BLaER1 (cell line): ENCODE measurements around the gene LRRC45.

Experiments
- H3K27ac ChIP-seq: shearing (Covaris generic); formaldehyde crosslinking; 2 replicates; pipeline ENCODE4 v1.8.1; 2022
- H3K27me3 ChIP-seq: shearing (Covaris generic); formaldehyde crosslinking; 2 replicates; pipeline ENCODE4 v1.8.1; 2022
- H3K36me3 ChIP-seq: shearing (Covaris generic); formaldehyde crosslinking; 2 replicates; pipeline ENCODE4 v1.8.1; 2022
- H3K4me1 ChIP-seq: shearing (Covaris generic); formaldehyde crosslinking; 2 replicates; pipeline ENCODE4 v1.8.1; 2022
- H3K4me2 ChIP-seq: shearing (Covaris generic); formaldehyde crosslinking; 2 replicates; pipeline ENCODE4 v1.8.1; 2022
- H3K4me3 ChIP-seq: shearing (Covaris generic); formaldehyde crosslinking; 2 replicates; pipeline ENCODE4 v1.8.1; 2022
- H3K9ac ChIP-seq: shearing (Covaris generic); formaldehyde crosslinking; 2 replicates; pipeline ENCODE4 v1.8.1; 2022
- H3K9me3 ChIP-seq: shearing (Covaris generic); formaldehyde crosslinking; 2 replicates; pipeline ENCODE4 v1.8.1; 2022
- H4K20me1 ChIP-seq: shearing (Covaris generic); formaldehyde crosslinking; 2 replicates; pipeline ENCODE4 v1.8.1; 2022
- Cebpa-rat ChIP-seq: shearing (Covaris generic); IDR thresholded peaks from 2 replicates; pipeline ENCODE4 v1.8.1; 2022

Gene LRRC45

GRCh38 chr17:82007228-82007494 lies 15.9 kb upstream of the LRRC45 start:
- no peak overlapping the region for H3K27ac ChIP-seq
- no peak overlapping the region for H3K4me3 ChIP-seq
- peaks cover 23% of the 10 kb centered on the region for H3K27me3 ChIP-seq
- no peaks in the 10 kb centered on the region; the same call in 1 of the 2 replicates for H3K36me3 ChIP-seq
- no peak for TF ChIP-seq Cebpa-rat
- H3K9ac ChIP-seq = no peak overlapping the region
- peaks cover 77% of the 10 kb centered on the region for H4K20me1 ChIP-seq
- peaks cover 80% of the 10 kb centered on the region for H3K4me1 ChIP-seq
- H3K4me2 ChIP-seq = peak overlapping the region; percentile 70
- no peaks in the 10 kb centered on the region for H3K9me3 ChIP-seq

GRCh38 chr17:82007495-82008257 lies 15.4 kb upstream of the LRRC45 start:
- no peaks in the 10 kb centered on the region; the same call in 1 of the 2 replicates for H3K36me3 ChIP-seq
- TF ChIP-seq Cebpa-rat = no peak
- peak overlapping the region; percentile 70 for H3K4me2 ChIP-seq

GRCh38 chr17:82008258-82008940 lies 14.7 kb upstream of the LRRC45 start:
- TF ChIP-seq Cebpa-rat = no peak
- H4K20me1 ChIP-seq = peaks cover 81% of the 10 kb centered on the region
- no peaks in the 10 kb centered on the region; the same call in 1 of the 2 replicates for H3K36me3 ChIP-seq

More at GRCh38 chr17:82007495-82008257, 15.4 kb upstream of the LRRC45 start:
- Histone ChIP-seq H3K27me3 (peaks cover 28% of the 10 kb centered on the region), H3K27ac (no peak overlapping the region), H3K4me3 (no peak overlapping the region), H3K4me1 (peaks cover 80% of the 10 kb centered on the region), H3K9ac (no peak overlapping the region; the same call in 1 of the 2 replicates), H3K9me3 (no peaks in the 10 kb centered on the region), H4K20me1 (peaks cover 80% of the 10 kb centered on the region)

GRCh38 chr17:82008941-82009405 lies 14.1 kb upstream of the LRRC45 start:
- Histone ChIP-seq H4K20me1 (peaks cover 81% of the 10 kb centered on the region), H3K4me3 (no peak overlapping the region), H3K36me3 (no peaks in the 10 kb centered on the region; the same call in 1 of the 2 replicates), H3K27me3 (peaks cover 41% of the 10 kb centered on the region), H3K9me3 (no peaks in the 10 kb centered on the region), H3K4me2 (no peak overlapping the region), H3K27ac (no peak overlapping the region), H3K4me1 (peaks cover 80% of the 10 kb centered on the region), H3K9ac (no peak overlapping the region)
- TF ChIP-seq Cebpa-rat = no peak

More at GRCh38 chr17:82008258-82008940, 14.7 kb upstream of the LRRC45 start:
- Histone ChIP-seq H3K4me1 (peaks cover 80% of the 10 kb centered on the region), H3K27ac (no peak overlapping the region), H3K9me3 (no peaks in the 10 kb centered on the region), H3K27me3 (peaks cover 35% of the 10 kb centered on the region), H3K9ac (no peak overlapping the region), H3K4me2 (peak overlapping the region; percentile 70), H3K4me3 (no peak overlapping the region)

GRCh38 chr17:82009413-82009812 lies 13.7 kb upstream of the LRRC45 start:
- Histone ChIP-seq H3K4me1 (peaks cover 80% of the 10 kb centered on the region), H3K4me3 (no peak overlapping the region), H3K27ac (no peak overlapping the region), H3K9ac (no peak overlapping the region), H4K20me1 (peaks cover 81% of the 10 kb centered on the region), H3K27me3 (peaks cover 46% of the 10 kb centered on the region), H3K4me2 (no peak overlapping the region), H3K9me3 (no peaks in the 10 kb centered on the region), H3K36me3 (no peaks in the 10 kb centered on the region; the same call in 1 of the 2 replicates)
- no peak for TF ChIP-seq Cebpa-rat

GRCh38 chr17:82010575-82011525 lies 12.3 kb upstream of the LRRC45 start:
- no peak for TF ChIP-seq Cebpa-rat
- no peak overlapping the region for H3K4me3 ChIP-seq
- H3K36me3 ChIP-seq = no peaks in the 10 kb centered on the region; the same call in 1 of the 2 replicates
- no peak overlapping the region for H3K9ac ChIP-seq
- H3K4me2 ChIP-seq = peak overlapping the region; percentile 85
- H3K27me3 ChIP-seq = peaks cover 47% of the 10 kb centered on the region
- H3K4me1 ChIP-seq = peaks cover 78% of the 10 kb centered on the region
- no peak overlapping the region for H3K27ac ChIP-seq
- H4K20me1 ChIP-seq = peaks cover 67% of the 10 kb centered on the region
- H3K9me3 ChIP-seq = no peaks in the 10 kb centered on the region

GRCh38 chr17:82011617-82012187 lies 11.4 kb upstream of the LRRC45 start:
- Histone ChIP-seq H3K4me3 (no peak overlapping the region), H4K20me1 (peaks cover 58% of the 10 kb centered on the region), H3K27me3 (peaks cover 44% of the 10 kb centered on the region), H3K36me3 (no peaks in the 10 kb centered on the region; the same call in 1 of the 2 replicates), H3K4me2 (peak overlapping the region; percentile 85), H3K9me3 (no peaks in the 10 kb centered on the region), H3K27ac (no peak overlapping the region), H3K9ac (peak overlapping the region; percentile 57), H3K4me1 (peaks cover 71% of the 10 kb centered on the region)
- no peak for TF ChIP-seq Cebpa-rat

GRCh38 chr17:82012261-82012639 lies 10.9 kb upstream of the LRRC45 start:
- Histone ChIP-seq H3K4me3 (no peak overlapping the region), H4K20me1 (peaks cover 53% of the 10 kb centered on the region), H3K4me1 (peaks cover 66% of the 10 kb centered on the region)

More at GRCh38 chr17:82012261-82012639, 10.9 kb upstream of the LRRC45 start:
- peak overlapping the region; percentile 35 for H3K27ac ChIP-seq
- no peak for TF ChIP-seq Cebpa-rat
- peaks cover 38% of the 10 kb centered on the region for H3K27me3 ChIP-seq
- H3K9me3 ChIP-seq = no peaks in the 10 kb centered on the region
- H3K9ac ChIP-seq = peak overlapping the region; percentile 57
- peak overlapping the region; percentile 85 for H3K4me2 ChIP-seq
- peaks cover under 1% of the 10 kb centered on the region; the same call in 1 of the 2 replicates for H3K36me3 ChIP-seq
